Activated CD8-positive, alpha-beta memory T cell treated with anti-CD3 and anti-CD28 coated beads for 36 hours (primary cell): Measurements from ENCODE around the gene HAL. TPM values are rescaled to one million over a fixed set of nuclear protein-coding genes. Genes with fewer than 3 reads are reported as not detected.

Experiments
- CTCF ChIA-PET: fragments of 350-600 bp; sonication (Branson Sonifier 250); formaldehyde crosslinking; loops from one replicate; lab custom pipeline; 2021; ENCODE audit warnings: antibody characterized with exemption; lab: Charles Lee
- POLR2A ChIA-PET: fragments of 350-600 bp; sonication (Branson Sonifier 250); formaldehyde crosslinking; loops from one replicate; lab custom pipeline; 2021; ENCODE audit warnings: antibody characterized with exemption; lab: Charles Lee
- total RNA-seq, 2 experiments: library from RNA; stranded (reverse); gene quantifications; one replicate each; pipeline ENCODE4 v1.2.3, GENCODE V29; 2021

The HAL gene
- total RNA-seq, 2 experiments from 2014 or later = 0.38 to 0.48 TPM

- POLR2A ChIA-PET = no interaction called here
- CTCF ChIA-PET = interaction anchor here (1.3 kb wide), 1 partner anchor 11 kb away, joined by 6 read pairs; the partner anchor contains the start of gene CCDC38
These were observed 43.1 kb downstream of the HAL start for GRCh38 chr12:95953000-95953399.

- POLR2A ChIA-PET = no interaction called here
- CTCF ChIA-PET = no interaction called here
These were observed 44.6 kb downstream of the HAL start for GRCh38 chr12:95951515-95951914.

DNA sequence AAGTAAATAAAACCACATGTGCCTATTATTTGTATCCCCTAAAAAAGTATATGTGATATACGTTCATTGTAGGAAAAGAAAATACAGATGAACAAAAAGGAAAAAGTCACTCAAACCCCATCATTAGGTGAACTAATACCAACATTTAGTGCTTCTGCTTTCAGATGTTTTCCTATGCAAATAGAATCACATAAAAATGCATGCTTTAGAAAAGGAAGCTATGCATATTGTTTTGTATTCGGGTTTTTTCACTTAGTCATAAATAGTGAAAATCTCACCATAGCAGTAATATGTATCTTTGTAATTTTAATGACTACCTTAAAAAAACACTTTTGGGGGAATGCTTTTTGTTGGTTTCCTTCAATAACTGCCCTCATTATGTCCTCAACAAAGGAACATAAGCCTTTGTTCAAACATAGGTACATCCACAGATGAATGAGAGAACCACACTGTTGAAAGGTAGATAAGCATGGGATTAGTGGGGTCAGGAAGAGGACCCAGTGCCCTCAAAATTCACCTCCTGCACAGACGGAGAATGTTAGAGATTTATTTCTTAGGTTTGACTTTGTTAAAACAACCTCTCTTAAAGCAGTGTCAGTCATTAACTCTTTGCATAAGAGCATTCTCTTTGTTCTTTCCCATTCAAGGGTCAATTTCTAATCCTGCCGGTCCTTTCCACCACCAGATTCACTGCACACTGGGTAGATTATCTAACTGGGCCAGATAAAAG lies 46.5 kb downstream of the HAL start:
- POLR2A ChIA-PET = no interaction called here

DNA sequence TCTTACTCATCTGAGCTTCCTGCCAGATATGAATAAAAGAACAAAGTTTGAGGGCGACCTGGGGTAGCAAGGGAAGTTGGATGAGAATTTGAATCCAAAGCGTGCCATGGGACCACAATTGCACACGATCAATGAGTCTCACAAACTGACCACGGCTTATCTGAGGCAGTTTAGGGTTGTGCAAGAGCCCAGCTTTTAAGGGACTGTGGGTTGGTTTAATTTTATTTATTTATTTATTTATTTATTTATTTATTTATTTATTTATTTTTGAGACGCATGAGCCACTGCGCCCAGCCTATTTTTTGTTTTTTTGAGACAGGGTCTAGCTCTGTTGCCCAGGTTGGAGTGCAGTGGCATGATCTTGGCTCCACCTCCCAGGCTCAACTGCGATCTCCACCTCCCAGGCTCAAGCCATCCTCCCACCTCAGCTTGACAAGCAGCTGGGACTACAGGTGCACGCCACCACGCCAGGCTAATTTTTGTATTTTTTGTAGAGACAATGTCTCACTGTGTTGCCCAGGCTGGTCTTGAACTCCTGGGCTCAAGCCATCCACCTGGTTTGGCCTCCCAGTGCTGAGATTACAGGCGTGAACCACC lies 51.9 kb downstream of the HAL start:
- POLR2A ChIA-PET = no interaction called here
- CTCF ChIA-PET = interaction anchor here (0.5 to 1.3 kb wide), 3 partner anchors 25 to 125 kb away, joined by 3 read pairs; no protein-coding TSS in a partner anchor

More for the DNA sequence above, 46.5 kb downstream of the HAL start:
- CTCF ChIA-PET = no interaction called here

DNA sequence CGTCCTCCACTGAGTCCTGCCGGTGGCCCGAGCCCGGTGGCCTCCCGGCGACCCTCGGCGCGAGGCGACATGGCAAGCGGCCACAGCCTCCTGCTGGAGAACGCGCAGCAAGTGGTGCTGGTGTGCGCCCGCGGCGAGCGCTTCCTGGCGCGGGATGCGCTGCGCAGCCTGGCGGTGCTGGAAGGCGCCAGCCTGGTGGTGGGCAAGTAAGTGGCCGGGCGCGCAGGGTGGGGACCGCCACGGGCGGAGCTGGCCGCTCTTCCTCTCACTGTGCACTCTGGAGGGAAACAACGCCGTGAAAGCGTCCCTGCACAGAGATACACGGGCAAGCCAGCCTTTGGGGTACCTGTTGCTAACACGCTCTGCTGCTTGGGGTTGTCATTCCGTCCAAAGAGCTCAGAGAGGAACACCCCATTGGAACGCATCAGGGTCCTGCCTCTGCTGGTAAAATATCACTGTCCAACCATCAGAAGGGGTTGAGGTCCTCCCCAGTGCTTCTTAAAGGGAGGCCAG lies 52.8 kb downstream of the HAL start, which contains the start of gene AMDHD1:
Gene AMDHD1 (plus strand): TSS at position 2 of the 513 bp plus-strand sequence. CDS start 68 bp downstream, at position 70.
- CTCF ChIA-PET = interaction anchor here (0.5 to 1.4 kb wide), 4 partner anchors 14 to 125 kb away, joined by 3 read pairs; no protein-coding TSS in a partner anchor
- POLR2A ChIA-PET = interaction anchor here (0.5 to 0.7 kb wide), 3 partner anchors 55 to 463 kb away, joined by 3 to 5 read pairs (median 3); no protein-coding TSS in a partner anchor

- POLR2A ChIA-PET = interaction anchor here (0.7 to 1.3 kb wide), 3 partner anchors 93 to 463 kb away, joined by 3 to 5 read pairs (median 3); partner anchors contain the start of gene LTA4H
- CTCF ChIA-PET = interaction anchor here (0.9 to 1.4 kb wide), 5 partner anchors 10 to 55 kb away, joined by 3 to 6 read pairs (median 3); no protein-coding TSS in a partner anchor
These were observed 53.4 kb downstream of the HAL start, which contains the start of gene CCDC38 for GRCh38 chr12:95942524-95943329. CCDC38 (minus strand) TSS chr12:95942614; CDS start chr12:95936509, 6,105 bp downstream.

- CTCF ChIA-PET = interaction anchor here (1.0 to 1.4 kb wide), 4 partner anchors 11 to 25 kb away, joined by 3 to 6 read pairs (median 3); no protein-coding TSS in a partner anchor
- POLR2A ChIA-PET = interaction anchor here (1.3 kb wide), 1 partner anchor 93 kb away, joined by 3 read pairs; the partner anchor contains the start of gene LTA4H
These were observed 54.0 kb downstream of the HAL start for GRCh38 chr12:95942101-95942523.

GRCh38 chr12:95940514-95940913 lies 55.6 kb downstream of the HAL start:
- POLR2A ChIA-PET = interaction anchor here (0.7 kb wide), 1 partner anchor 69 kb away, joined by 3 read pairs; no protein-coding TSS in a partner anchor

More at GRCh38 chr12:95940514-95940913, 55.6 kb downstream of the HAL start:
- CTCF ChIA-PET = interaction anchor here (1.1 kb wide), 1 partner anchor 49 kb away, joined by 3 read pairs; no protein-coding TSS in a partner anchor

Other genes with a start within 250 kb of the HAL start
- not detected for gene NTN4, start 205.6 kb downstream of the HAL start, total RNA-seq
- gene SNRPF, start 137.4 kb downstream of the HAL start, total RNA-seq = 10 to 100 TPM; 49.8 to 53.4 TPM
- under 1 TPM; 0.25 to 0.31 TPM for gene CCDC38, start 53.7 kb downstream of the HAL start, total RNA-seq
- gene AMDHD1, start 53.0 kb downstream of the HAL start, total RNA-seq = 1 to 10 TPM; 1.7 to 2.6 TPM
- gene LTA4H, start 39.2 kb upstream of the HAL start, total RNA-seq = 10 to 100 TPM; 71.4 to 72.3 TPM
- gene ELK3, start 198.0 kb upstream of the HAL start, total RNA-seq = 10 to 100 TPM; 18.3 to 19.2 TPM